PFSK-1 (cell line): ENCODE measurements around the gene GLDN.

Experiments
- FOXP2 ChIP-seq: optimal IDR thresholded peaks from 2 replicates; pipeline ENCODE3; 2011; ENCODE audit warnings: borderline replicate concordance, control low read depth, inconsistent platforms; ENCODE audit not compliant: insufficient read depth; ENCODE audit errors: extremely low read length, extremely low read depth
- POLR2AphosphoS5 ChIP-seq: IDR thresholded peaks from 2 replicates; pipeline ENCODE4 v1.6.1; 2012; ENCODE audit warnings: low read depth, mild to moderate bottlenecking, control low read depth, low read length, moderate library complexity
- REST ChIP-seq, 2 experiments: IDR thresholded peaks; 2 replicates each; pipeline versions ENCODE4 v1.6.1 to v1.8.0; 2011 to 2012; ENCODE audit warnings: low read depth in 2 of 2, low read length in 2 of 2, control low read depth in 1 of 2, inconsistent platforms in 1 of 2, mild to moderate bottlenecking in 1 of 2, moderate library complexity in 1 of 2; ENCODE audit not compliant: insufficient read depth in 1 of 2
- SIN3A ChIP-seq: IDR thresholded peaks from 2 replicates; pipeline ENCODE4 v1.6.1; 2012; ENCODE audit warnings: mild to moderate bottlenecking, low read length, moderate library complexity, borderline replicate concordance; ENCODE audit not compliant: insufficient read depth
- TAF1 ChIP-seq: IDR thresholded peaks from 2 replicates; pipeline ENCODE4 v1.6.1; 2012; ENCODE audit warnings: low read length, control low read depth, borderline replicate concordance; ENCODE audit not compliant: insufficient read depth

GLDN gene

DNA sequence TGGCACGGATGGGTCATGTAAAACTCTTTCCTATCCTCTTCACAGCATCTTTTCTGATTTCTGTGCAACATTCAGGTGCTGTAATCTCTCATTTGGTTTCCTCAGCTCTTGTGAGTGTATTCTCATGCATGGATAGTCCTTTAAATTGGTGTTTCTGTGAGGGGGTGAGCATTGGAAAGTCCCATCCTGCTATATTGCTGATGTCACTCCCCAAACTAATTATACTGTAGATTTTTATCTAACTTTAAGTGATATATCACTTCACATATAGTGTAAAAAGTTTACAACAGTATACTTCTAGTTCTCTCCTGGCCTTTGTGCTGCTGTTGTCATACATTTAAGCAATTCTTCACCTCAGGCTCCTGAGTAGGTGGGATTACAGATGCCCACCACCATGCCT lies 102.7 kb downstream of the GLDN start:
- no peak for TF ChIP-seq REST (IDR thresholded peaks at IDR 0.05; ENCODE audit: insufficient read depth in 1 of 2, low read depth in 2 of 2, low read length in 2 of 2)
- no peak for TF ChIP-seq POLR2AphosphoS5
- TF ChIP-seq FOXP2, result no peak
- TF ChIP-seq SIN3A, result no peak
- no peak for TF ChIP-seq TAF1

- TF ChIP-seq POLR2AphosphoS5 (no peak), FOXP2 (no peak), SIN3A (no peak), TAF1 (no peak), REST (IDR thresholded peaks at IDR 0.05; ENCODE audit: insufficient read depth in 1 of 2, low read depth in 2 of 2, low read length in 2 of 2) (no peak)
Observed at GRCh38 chr15:51444807-51445206, 103.4 kb downstream of the GLDN start.

- TF ChIP-seq TAF1, result no peak
- TF ChIP-seq FOXP2, result no peak
- TF ChIP-seq REST (IDR thresholded peaks at IDR 0.05; ENCODE audit: insufficient read depth in 1 of 2, low read depth in 2 of 2, low read length in 2 of 2), result no peak
- no peak for TF ChIP-seq SIN3A
- no peak for TF ChIP-seq POLR2AphosphoS5
Observed at GRCh38 chr15:51447855-51448621, 106.6 kb downstream of the GLDN start.

GRCh38 chr15:51448622-51449399 lies 107.4 kb downstream of the GLDN start:
- TF ChIP-seq SIN3A (no peak), FOXP2 (no peak), TAF1 (no peak), REST (IDR thresholded peaks at IDR 0.05; ENCODE audit: insufficient read depth in 1 of 2, low read depth in 2 of 2, low read length in 2 of 2) (no peak), POLR2AphosphoS5 (no peak)
